CD4-positive, alpha-beta memory T cell (primary cell): ENCODE measurements around the gene TBC1D22B. TPM values are rescaled to one million over a fixed set of nuclear protein-coding genes. Genes with fewer than 3 reads are reported as not detected.

Experiments
- CTCF ChIA-PET: fragments of 350-600 bp; sonication (Branson Sonifier 250); formaldehyde crosslinking; loops from one replicate; lab custom pipeline; 2021; ENCODE audit warnings: inconsistent platforms; ENCODE audit not compliant: partially characterized antibody; lab: Charles Lee
- POLR2A ChIA-PET: fragments of 350-600 bp; sonication (Branson Sonifier 250); formaldehyde crosslinking; loops from one replicate; lab custom pipeline; 2021; ENCODE audit not compliant: partially characterized antibody; lab: Charles Lee
- DNase-seq, 5 donors: peaks; one replicate each; pipeline versions ENCODE4 v3.0.0 to v3.0.0-alpha.2; 2020 to 2022; ENCODE audit warnings: mixed read lengths in 1 of 5
- H3K27ac ChIP-seq: one replicate; pipeline ENCODE4 v1.7.0; 2013; ENCODE audit warnings: low read depth, low read length
- H3K27me3 ChIP-seq: 2 replicates; pipeline ENCODE4 v1.7.0; 2013; ENCODE audit warnings: mild to moderate bottlenecking, low read length, moderate library complexity; ENCODE audit not compliant: insufficient read depth
- H3K36me3 ChIP-seq: 2 replicates; pipeline ENCODE4 v1.7.0; 2013; ENCODE audit warnings: mild to moderate bottlenecking, low read length, moderate library complexity; ENCODE audit not compliant: insufficient read depth
- H3K4me1 ChIP-seq: 2 replicates; pipeline ENCODE4 v1.7.0; 2013; ENCODE audit warnings: mild to moderate bottlenecking, low read length, moderate library complexity; ENCODE audit not compliant: insufficient read depth
- H3K4me3 ChIP-seq, 2 donors: one replicate each; pipeline ENCODE4 v1.7.0; 2013; ENCODE audit warnings: low read length in 2 of 2, mild to moderate bottlenecking in 1 of 2
- H3K9me3 ChIP-seq, 2 donors: one replicate each; pipeline ENCODE4 v1.7.0; 2013; ENCODE audit warnings: low read length in 2 of 2, control low read depth in 1 of 2; ENCODE audit not compliant: control insufficient read depth in 1 of 2
- H3K27ac Mint-ChIP-seq, 7 donors: one replicate each; pipeline ENCODE4 v1.8.0; 2020 to 2021; ENCODE audit warnings: mixed read lengths in 7 of 7, mild to moderate bottlenecking in 6 of 7, inconsistent platforms in 3 of 7, moderate library complexity in 3 of 7
- H3K27me3 Mint-ChIP-seq, 2 donors: one replicate each; pipeline ENCODE4 v1.8.0; 2020 to 2021; ENCODE audit warnings: mixed read lengths in 2 of 2
- H3K36me3 Mint-ChIP-seq, 2 donors: one replicate each; pipeline ENCODE4 v1.8.0; 2020 to 2021; ENCODE audit warnings: mixed read lengths in 2 of 2, inconsistent platforms in 1 of 2, mild to moderate bottlenecking in 1 of 2
- H3K4me1 Mint-ChIP-seq, 4 donors: one replicate each; pipeline ENCODE4 v1.8.0; 2020 to 2021; ENCODE audit warnings: mixed read lengths in 4 of 4, mild to moderate bottlenecking in 1 of 4
- H3K4me3 Mint-ChIP-seq, 8 donors: one replicate each; pipeline ENCODE4 v1.8.0; 2020 to 2021; ENCODE audit warnings: mixed read lengths in 8 of 8, mild to moderate bottlenecking in 7 of 8, moderate library complexity in 6 of 8, inconsistent platforms in 3 of 8
- H3K9me3 Mint-ChIP-seq, 8 donors: one replicate each; pipeline ENCODE4 v1.8.0; 2020 to 2021; ENCODE audit warnings: mixed read lengths in 8 of 8, mild to moderate bottlenecking in 5 of 8, inconsistent platforms in 3 of 8, moderate library complexity in 1 of 8
- intact Hi-C: fragments of 100-400 bp; cut with micrococcal nuclease; formaldehyde crosslinking; loops from one replicate; pipeline ENCODE4 v1.15.1; 2023
- polyA plus RNA-seq, 2 donors: library from polyadenylated mRNA; unstranded; fragments of 300-500 nt; fragmentation: Illumina TruSeq; gene quantifications; one replicate each; pipeline ENCODE4 v1.2.3, GENCODE V29; 2021
- total RNA-seq, 2 experiments: library from RNA; stranded (reverse); gene quantifications; one replicate each; pipeline ENCODE4 v1.2.3, GENCODE V29; 2021

The TBC1D22B gene
- total and polyA plus RNA-seq, 4 experiments from 2014 or later, result 7.2 to 11.9 (median 10.0) TPM

GRCh38 chr6:37311741-37312473 is 54.3 kb downstream of the TBC1D22B start:
- H3K4me3 ChIP-seq, result no peak overlapping the region
- H3K36me3 ChIP-seq, result peaks cover 40% of the 10 kb centered on the region
- no peak for DNase-seq
- peaks cover 0 to 4% (median 3%) of the 10 kb centered on the region in 4 donors for H3K4me1 Mint-ChIP-seq
- H3K4me3 Mint-ChIP-seq, result no peak overlapping the region
- no peaks in the 10 kb centered on the region for H3K4me1 ChIP-seq
- H3K9me3 Mint-ChIP-seq, result no peaks in the 10 kb centered on the region
- CTCF ChIA-PET, result no interaction called here
- no peak overlapping the region for H3K27ac ChIP-seq
- no peaks in the 10 kb centered on the region for H3K27me3 Mint-ChIP-seq
- POLR2A ChIA-PET, result no interaction called here
- H3K9me3 ChIP-seq, result no peaks in the 10 kb centered on the region
- no peaks in the 10 kb centered on the region for H3K27me3 ChIP-seq
- intact Hi-C loops, result no loop called here
- peak overlapping the region in 5 of 7 donors; percentile 37 to 90 (median 48) for H3K27ac Mint-ChIP-seq
- H3K36me3 Mint-ChIP-seq, result peaks cover 16 to 34% of the 10 kb centered on the region in 2 donors

- H3K4me1 ChIP-seq, result no peaks in the 10 kb centered on the region
- ChIA-PET CTCF (interaction anchor here (1.0 to 2.4 kb wide), 7 partner anchors 10 to 296 kb away, joined by 3 to 10 read pairs (median 6); no protein-coding TSS in a partner anchor), POLR2A (interaction anchor here (0.6 to 1.4 kb wide), 2 partner anchors 56 to 1388 kb away, joined by 3 to 4 read pairs; partner anchors contain the start of genes TBC1D22B and TMEM217)
- no peak overlapping the region for H3K27ac ChIP-seq
- no peak overlapping the region for H3K4me3 ChIP-seq
- no peaks in the 10 kb centered on the region for H3K9me3 ChIP-seq
- DNase-seq, result no peak
- peaks cover 50% of the 10 kb centered on the region for H3K36me3 ChIP-seq
- Mint-ChIP-seq H3K4me3 (no peak overlapping the region), H3K4me1 (peaks cover 0 to 4% (median 3%) of the 10 kb centered on the region in 4 donors), H3K36me3 (peaks cover 16 to 30% of the 10 kb centered on the region in 2 donors), H3K27me3 (no peaks in the 10 kb centered on the region), H3K9me3 (no peaks in the 10 kb centered on the region), H3K27ac (peak overlapping the region in 4 of 7 donors; percentile 12 to 63 (median 50))
- no peaks in the 10 kb centered on the region for H3K27me3 ChIP-seq
- intact Hi-C loops, result no loop called here
Observed at GRCh38 chr6:37313723-37314486, 56.3 kb downstream of the TBC1D22B start.

GRCh38 chr6:37314487-37315156 is 57.0 kb downstream of the TBC1D22B start:
- ChIA-PET CTCF (interaction anchor here (1.0 to 2.4 kb wide), 8 partner anchors 9 to 297 kb away, joined by 3 to 10 read pairs (median 5); no protein-coding TSS in a partner anchor), POLR2A (interaction anchor here (1.4 kb wide), 1 partner anchor 57 kb away, joined by 4 read pairs; the partner anchor contains the start of genes TBC1D22B and TMEM217)
- intact Hi-C loops, result loop anchor here (1.0 kb wide), 1 partner anchor 296 kb away; no protein-coding TSS in a partner anchor
- H3K4me1 Mint-ChIP-seq, result peaks cover 0 to 4% (median 3%) of the 10 kb centered on the region in 4 donors
- Histone ChIP-seq H3K27me3 (no peaks in the 10 kb centered on the region), H3K9me3 (no peaks in the 10 kb centered on the region), H3K4me1 (no peaks in the 10 kb centered on the region), H3K4me3 (no peak overlapping the region), H3K27ac (no peak overlapping the region), H3K36me3 (peaks cover 56% of the 10 kb centered on the region)
- peak overlapping the region in 5 of 7 donors; percentile 8 to 92 (median 36) for H3K27ac Mint-ChIP-seq
- peak in 3 of 5 donors; percentile 19 to 30 (median 20) for DNase-seq
- H3K27me3 Mint-ChIP-seq, result no peaks in the 10 kb centered on the region
- H3K9me3 Mint-ChIP-seq, result no peaks in the 10 kb centered on the region
- no peak overlapping the region for H3K4me3 Mint-ChIP-seq
- H3K36me3 Mint-ChIP-seq, result peaks cover 16 to 30% of the 10 kb centered on the region in 2 donors

- intact Hi-C loops, result loop anchor here (1.0 kb wide), 1 partner anchor 297 kb away; no protein-coding TSS in a partner anchor
- ChIA-PET CTCF (interaction anchor here (0.8 to 2.4 kb wide), 6 partner anchors 8 to 286 kb away, joined by 3 to 10 read pairs (median 4); no protein-coding TSS in a partner anchor), POLR2A (interaction anchor here (1.4 kb wide), 1 partner anchor 57 kb away, joined by 4 read pairs; the partner anchor contains the start of genes TBC1D22B and TMEM217)
- H3K27me3 ChIP-seq, result no peaks in the 10 kb centered on the region
- no peak overlapping the region for H3K4me3 ChIP-seq
- H3K9me3 ChIP-seq, result no peaks in the 10 kb centered on the region
- H3K4me1 Mint-ChIP-seq, result peaks cover 0 to 4% (median 3%) of the 10 kb centered on the region in 4 donors
- DNase-seq, result no peak
- H3K4me3 Mint-ChIP-seq, result no peak overlapping the region
- no peaks in the 10 kb centered on the region for H3K27me3 Mint-ChIP-seq
- no peaks in the 10 kb centered on the region for H3K4me1 ChIP-seq
- H3K9me3 Mint-ChIP-seq, result no peaks in the 10 kb centered on the region
- H3K36me3 ChIP-seq, result peaks cover 61% of the 10 kb centered on the region
- H3K36me3 Mint-ChIP-seq, result peaks cover 16 to 30% of the 10 kb centered on the region in 2 donors
- no peak overlapping the region for H3K27ac ChIP-seq
- no peak overlapping the region for H3K27ac Mint-ChIP-seq
Observed at GRCh38 chr6:37315157-37315515, 57.6 kb downstream of the TBC1D22B start.

- Histone ChIP-seq H3K4me3 (no peak overlapping the region), H3K36me3 (peaks cover 67% of the 10 kb centered on the region), H3K4me1 (no peaks in the 10 kb centered on the region), H3K27me3 (no peaks in the 10 kb centered on the region), H3K27ac (no peak overlapping the region), H3K9me3 (no peaks in the 10 kb centered on the region)
- Mint-ChIP-seq H3K27me3 (no peaks in the 10 kb centered on the region), H3K4me1 (peaks cover 0 to 4% (median 3%) of the 10 kb centered on the region in 4 donors), H3K36me3 (peaks cover 16 to 30% of the 10 kb centered on the region in 2 donors), H3K9me3 (no peaks in the 10 kb centered on the region), H3K4me3 (no peak overlapping the region), H3K27ac (no peak overlapping the region)
- no peak for DNase-seq
- intact Hi-C loops, result no loop called here
- ChIA-PET CTCF (interaction anchor here (0.8 to 1.6 kb wide), 3 partner anchors 10 to 286 kb away, joined by 3 to 7 read pairs (median 5); no protein-coding TSS in a partner anchor), POLR2A (no interaction called here)
Observed at GRCh38 chr6:37316071-37316470, 58.5 kb downstream of the TBC1D22B start.

GRCh38 chr6:37317312-37318038 is 59.9 kb downstream of the TBC1D22B start:
- CTCF ChIA-PET, result interaction anchor here (1.6 kb wide), 1 partner anchor 8 kb away, joined by 7 read pairs; no protein-coding TSS in a partner anchor

More at GRCh38 chr6:37317312-37318038, 59.9 kb downstream of the TBC1D22B start:
- Histone ChIP-seq H3K9me3 (no peaks in the 10 kb centered on the region), H3K4me1 (no peaks in the 10 kb centered on the region), H3K36me3 (peaks cover 75% of the 10 kb centered on the region), H3K4me3 (no peak overlapping the region), H3K27ac (no peak overlapping the region), H3K27me3 (no peaks in the 10 kb centered on the region)
- no peaks in the 10 kb centered on the region for H3K27me3 Mint-ChIP-seq
- H3K9me3 Mint-ChIP-seq, result no peaks in the 10 kb centered on the region
- peaks cover 0 to 4% (median 3%) of the 10 kb centered on the region in 4 donors for H3K4me1 Mint-ChIP-seq
- no peak overlapping the region for H3K27ac Mint-ChIP-seq
- intact Hi-C loops, result no loop called here
- POLR2A ChIA-PET, result no interaction called here
- no peak for DNase-seq
- H3K4me3 Mint-ChIP-seq, result no peak overlapping the region
- peaks cover 23 to 40% of the 10 kb centered on the region in 2 donors for H3K36me3 Mint-ChIP-seq
